Stimulated activated CD4-positive, alpha-beta T cell treated with anti-CD3 and anti-CD28 coated beads, TNF-alpha, amount 100 ng/mL, for 1 hour (primary cell): ENCODE measurements around the gene PTPRG.

ENCODE experiments used
- DNase-seq, 3 donors: peaks; one replicate each; pipeline ENCODE4 v3.0.0-alpha.2; 2020; ENCODE audit warnings: low read depth in 3 of 3, low spot score in 1 of 3

Gene PTPRG

DNA sequence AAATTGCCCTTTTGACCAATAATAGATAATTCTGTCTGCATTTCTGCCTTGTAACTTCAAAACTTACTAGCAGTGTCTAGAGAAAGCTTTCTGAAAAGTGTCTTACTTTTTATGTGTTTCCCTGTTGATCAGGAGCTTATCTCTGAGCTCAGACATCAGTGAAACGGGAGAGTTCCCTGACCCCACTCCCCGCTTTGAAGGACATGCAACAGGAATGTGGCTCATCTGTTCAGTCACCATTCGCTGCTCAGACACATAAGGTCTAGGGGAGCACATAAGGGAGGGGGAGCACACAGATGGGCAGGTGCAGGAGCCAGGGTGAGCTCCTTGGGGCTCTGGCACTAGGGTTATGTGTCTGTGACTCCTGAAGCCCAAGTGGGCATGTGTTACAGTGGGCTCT, 607.0 kb downstream of the PTPRG start:
- DNase-seq = no peak

DNA sequence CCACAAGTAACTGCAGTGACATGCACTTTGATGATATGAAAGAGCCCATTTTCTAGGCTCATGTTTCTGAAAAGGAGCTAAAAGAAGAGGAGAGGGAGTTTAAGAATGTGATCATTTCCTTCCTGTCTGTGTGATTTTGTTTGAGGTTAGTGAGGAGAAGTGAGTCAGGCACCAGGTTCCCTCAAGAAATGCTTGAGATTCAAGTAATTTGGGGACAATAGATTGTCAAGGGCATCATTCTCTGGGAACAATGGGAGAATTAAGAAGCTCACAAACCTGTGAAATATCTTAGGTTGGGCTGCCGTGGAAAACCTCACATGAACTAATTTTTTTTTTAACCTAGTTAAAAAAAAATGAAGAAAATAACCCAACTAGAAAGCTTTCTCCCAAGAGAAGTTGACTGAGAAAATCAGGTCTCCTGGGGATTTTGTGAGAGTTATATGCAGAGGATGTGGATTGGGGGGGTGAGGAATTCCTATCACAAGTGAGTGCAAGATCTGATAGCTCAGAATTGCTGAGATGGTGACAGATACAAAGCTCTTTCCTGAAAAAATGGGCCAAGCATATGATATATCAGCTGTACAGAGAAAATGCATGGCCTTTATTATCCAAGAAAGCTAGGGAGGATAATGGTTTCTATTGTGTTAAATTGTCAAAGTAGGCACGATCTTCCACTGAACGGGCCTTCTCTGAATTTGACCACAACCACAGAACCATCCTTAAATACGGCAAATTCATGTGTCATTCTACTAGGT, 608.7 kb downstream of the PTPRG start:
- no peak for DNase-seq

- DNase-seq = no peak
Measured at GRCh38 chr3:62171789-62172188, 610.4 kb downstream of the PTPRG start.

DNA sequence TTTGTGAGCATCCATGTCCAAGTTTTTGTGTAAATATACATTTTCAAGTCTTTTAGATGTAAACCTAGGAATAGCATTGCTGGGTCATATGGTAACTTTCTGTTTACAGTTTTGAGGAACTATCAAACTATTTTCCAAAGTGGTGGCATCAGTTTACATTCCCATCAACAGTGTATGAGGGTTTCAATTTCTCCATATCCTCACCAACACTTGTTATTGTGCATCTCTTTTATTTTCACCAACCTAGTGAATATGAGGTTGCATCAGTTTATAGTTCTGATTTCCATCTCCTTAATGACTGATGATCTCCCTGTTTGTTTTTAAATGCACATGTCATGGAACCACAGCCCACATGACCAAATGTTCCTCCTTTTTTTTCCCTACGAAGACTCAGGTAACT, 610.8 kb downstream of the PTPRG start:
- no peak for DNase-seq

- DNase-seq = no peak
Measured at GRCh38 chr3:62173939-62174515, 612.7 kb downstream of the PTPRG start.

GRCh38 chr3:62175161-62175560, 613.8 kb downstream of the PTPRG start:
- no peak for DNase-seq

GRCh38 chr3:62178032-62178431, 616.7 kb downstream of the PTPRG start:
- DNase-seq = no peak

GRCh38 chr3:62178739-62179600, 617.6 kb downstream of the PTPRG start:
- DNase-seq = no peak

DNA sequence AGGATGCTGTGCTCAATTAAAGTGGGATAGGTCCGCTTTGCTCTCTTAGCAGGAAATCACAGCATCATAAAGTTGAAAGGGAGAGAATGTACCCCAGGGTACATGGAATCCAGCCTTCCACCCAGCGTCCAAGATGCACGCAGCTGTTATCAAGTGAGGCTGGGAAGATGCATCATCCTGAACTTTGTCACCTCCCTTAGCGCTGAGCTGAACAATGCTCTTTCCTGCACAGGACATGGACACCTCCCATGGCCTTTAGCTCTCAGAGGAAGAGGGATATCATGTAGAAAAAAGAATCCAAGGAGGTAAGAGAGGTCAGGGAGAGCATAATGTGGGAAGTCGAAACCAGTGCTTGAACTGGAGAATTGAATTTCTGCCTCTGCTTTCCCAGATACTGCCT, 619.1 kb downstream of the PTPRG start:
- no peak for DNase-seq

GRCh38 chr3:62183087-62183486, 621.7 kb downstream of the PTPRG start:
- DNase-seq = no peak

- DNase-seq = no peak
Measured at GRCh38 chr3:62183969-62184368, 622.6 kb downstream of the PTPRG start.

- DNase-seq = no peak
Measured at GRCh38 chr3:62184559-62184958, 623.2 kb downstream of the PTPRG start.

DNA sequence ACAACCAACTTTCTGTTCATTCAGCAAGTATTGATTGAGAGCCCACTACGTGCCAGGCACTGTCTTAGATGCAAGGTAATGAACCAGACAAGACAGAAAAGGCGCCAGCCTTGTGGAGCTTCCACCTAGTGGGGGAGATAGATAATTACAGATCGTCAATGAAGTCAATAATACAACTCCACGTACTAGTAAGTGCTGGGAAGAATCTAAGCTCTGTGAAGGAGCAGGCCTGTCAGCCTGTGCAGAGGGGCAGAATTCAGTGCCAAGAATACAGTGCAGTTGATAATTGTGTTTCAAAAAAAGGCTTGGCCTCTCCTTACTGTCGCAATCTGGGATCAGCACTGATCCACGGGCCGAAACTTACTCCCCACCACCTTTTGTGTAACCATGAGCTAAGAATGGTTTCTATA, 625.7 kb downstream of the PTPRG start:
- DNase-seq = no peak

DNA sequence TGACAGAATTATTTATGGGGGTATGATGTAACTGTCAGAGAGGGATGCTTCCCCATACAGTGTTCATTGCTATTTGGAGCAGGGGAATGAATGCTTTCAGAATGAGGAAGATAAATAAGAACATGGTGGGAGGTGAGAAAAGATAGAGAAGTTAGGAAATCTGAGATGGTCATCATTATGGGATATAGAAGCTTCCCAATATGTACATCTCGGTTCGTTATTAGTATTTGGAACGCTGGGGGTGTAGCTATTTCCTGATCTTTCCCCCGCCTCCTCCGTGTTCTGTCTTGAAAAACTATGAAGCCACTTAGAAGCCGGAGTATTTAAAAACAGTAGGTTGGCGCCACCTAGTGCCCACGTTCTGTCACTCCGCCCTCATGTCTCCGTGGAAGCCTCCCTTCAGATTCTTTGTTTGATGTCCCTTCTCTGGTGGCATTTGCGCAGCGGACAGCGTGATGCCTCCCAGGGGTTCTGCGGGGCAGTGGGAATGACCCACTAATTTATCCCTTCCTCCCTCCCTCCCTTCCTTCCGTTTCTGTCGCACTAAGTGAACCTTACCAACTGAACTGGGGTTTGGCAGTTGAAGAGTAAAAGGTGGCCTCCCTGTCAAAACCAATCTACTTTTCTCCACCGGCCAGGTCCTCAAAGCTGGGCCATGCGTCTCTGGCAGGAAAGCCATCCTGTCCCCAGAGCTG, 627.5 kb downstream of the PTPRG start:
- peak; percentile 12 to 41 (median 18) for DNase-seq

GRCh38 chr3:62189376-62189698, 628.0 kb downstream of the PTPRG start:
- DNase-seq = no peak

GRCh38 chr3:62192891-62193290, 631.5 kb downstream of the PTPRG start:
- no peak for DNase-seq

- DNase-seq = no peak
Measured at GRCh38 chr3:62193586-62194345, 632.4 kb downstream of the PTPRG start.

DNA sequence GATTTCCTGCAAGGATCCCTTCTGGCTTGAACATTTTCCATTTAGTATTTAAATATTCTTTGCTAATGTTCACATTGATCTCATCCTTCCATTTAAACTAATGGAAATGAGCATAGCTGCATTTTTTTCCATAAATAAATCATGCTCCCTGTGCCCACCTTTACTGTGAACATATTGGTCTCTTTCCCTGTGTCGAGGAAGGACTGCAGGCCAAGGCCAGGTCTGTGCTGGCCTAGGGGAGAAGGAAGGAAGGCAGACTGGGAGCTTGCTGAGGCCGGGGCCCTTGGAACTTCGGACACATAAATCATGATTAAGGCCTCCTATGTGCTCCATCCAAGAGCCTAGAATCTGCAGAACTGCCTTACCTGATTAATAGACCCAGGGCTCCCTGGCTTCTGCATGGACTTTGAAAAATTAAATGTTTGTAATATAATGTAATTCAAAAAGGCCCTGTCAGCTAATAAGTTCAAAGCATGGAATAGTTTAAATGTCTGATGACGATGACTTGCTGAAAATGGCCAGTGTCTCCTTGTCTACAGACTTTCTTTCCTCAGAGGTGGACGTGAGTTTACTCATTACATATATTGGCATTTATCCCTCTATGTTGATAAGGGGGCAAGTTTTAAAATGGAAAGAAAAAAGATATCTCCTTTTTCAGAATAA, 636.1 kb downstream of the PTPRG start:
- DNase-seq = no peak

DNA sequence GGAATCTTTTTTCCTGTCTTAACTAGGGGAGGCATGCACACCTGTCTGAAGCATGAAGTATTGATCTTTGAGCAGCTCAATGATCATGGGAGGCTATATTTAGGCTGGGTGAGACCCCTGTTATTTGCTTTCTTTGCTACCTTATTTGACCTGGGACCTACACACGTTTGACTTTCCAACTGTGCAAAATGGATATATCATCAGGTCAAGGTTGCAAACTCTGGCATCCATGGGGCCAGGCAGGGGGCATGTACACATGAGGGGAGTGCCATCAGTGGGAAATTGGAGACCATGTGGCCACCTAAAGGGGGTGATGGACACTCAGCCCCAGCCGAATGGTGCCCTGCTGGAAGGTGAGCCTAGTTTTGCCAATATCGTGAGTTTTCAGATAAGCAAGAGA, 637.8 kb downstream of the PTPRG start:
- DNase-seq = no peak

GRCh38 chr3:62201438-62202035, 640.2 kb downstream of the PTPRG start:
- no peak for DNase-seq
